DMS53 treated with DMSO at 0.1 percent for 48 hours (cell line): Measurements from ENCODE around the gene POU6F2.
A peak's percentile ranks its signal among the peaks of the same experiment; 100 is the strongest.
"Not testable (repeated sequence)": the region's sequence is repeated elsewhere in the genome, so short reads cannot be mapped to it uniquely, and the experiment has no call there.

ENCODE experiments used
- DNase-seq: peaks from one replicate; lab custom pipeline; 2025; ENCODE audit not compliant: unreplicated experiment; lab: John Stamatoyannopoulos, UW

POU6F2 gene, protein sequence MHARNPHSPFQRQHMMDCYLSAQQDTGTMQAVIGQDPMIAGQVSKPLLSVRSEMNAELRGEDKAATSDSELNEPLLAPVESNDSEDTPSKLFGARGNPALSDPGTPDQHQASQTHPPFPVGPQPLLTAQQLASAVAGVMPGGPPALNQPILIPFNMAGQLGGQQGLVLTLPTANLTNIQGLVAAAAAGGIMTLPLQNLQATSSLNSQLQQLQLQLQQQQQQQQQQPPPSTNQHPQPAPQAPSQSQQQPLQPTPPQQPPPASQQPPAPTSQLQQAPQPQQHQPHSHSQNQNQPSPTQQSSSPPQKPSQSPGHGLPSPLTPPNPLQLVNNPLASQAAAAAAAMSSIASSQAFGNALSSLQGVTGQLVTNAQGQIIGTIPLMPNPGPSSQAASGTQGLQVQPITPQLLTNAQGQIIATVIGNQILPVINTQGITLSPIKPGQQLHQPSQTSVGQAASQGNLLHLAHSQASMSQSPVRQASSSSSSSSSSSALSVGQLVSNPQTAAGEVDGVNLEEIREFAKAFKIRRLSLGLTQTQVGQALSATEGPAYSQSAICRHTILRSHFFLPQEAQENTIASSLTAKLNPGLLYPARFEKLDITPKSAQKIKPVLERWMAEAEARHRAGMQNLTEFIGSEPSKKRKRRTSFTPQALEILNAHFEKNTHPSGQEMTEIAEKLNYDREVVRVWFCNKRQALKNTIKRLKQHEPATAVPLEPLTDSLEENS

DNA sequence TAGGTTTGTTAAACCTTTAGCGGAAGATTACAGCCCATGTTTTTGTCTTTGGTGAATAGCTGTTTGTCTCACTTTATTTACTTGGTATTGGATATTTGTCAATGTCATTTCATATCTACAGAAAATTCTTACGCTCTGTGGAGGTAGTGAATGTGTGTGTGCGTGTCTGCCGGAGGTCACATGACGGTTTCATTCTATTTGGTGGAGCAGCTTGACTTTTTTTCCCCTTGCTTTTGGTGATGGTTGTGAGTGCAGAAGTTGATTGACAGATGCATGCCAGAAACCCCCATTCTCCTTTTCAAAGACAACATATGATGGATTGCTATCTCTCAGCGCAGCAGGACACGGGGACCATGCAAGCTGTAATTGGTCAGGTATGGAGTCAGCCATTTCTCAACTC is at the start of gene POU6F2:
Gene POU6F2, plus strand, starts transcription at position 225 of the 400 bp plus-strand sequence. Its CDS starts 45 bp downstream, at position 270.
- DNase-seq, result no peak

DNA sequence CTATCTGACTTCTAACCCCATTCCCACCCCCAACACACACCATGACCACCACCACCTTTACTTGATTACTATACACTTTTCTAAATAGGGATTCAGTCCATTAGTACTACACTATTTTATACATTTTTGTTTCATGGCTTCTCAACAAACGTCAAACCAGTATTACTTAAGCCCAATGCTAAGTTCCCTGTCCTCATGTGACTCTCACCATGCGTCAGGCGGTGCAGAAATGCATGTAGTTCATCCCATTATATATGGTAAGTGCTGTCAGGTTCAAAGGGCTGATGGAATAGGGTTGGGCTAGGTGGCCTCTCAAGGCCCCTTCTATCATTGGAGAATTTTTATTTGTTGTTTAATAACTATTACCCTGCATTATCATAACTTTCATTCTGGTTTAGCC is 49.2 kb upstream of the POU6F2 start:
- no peak for DNase-seq

DNA sequence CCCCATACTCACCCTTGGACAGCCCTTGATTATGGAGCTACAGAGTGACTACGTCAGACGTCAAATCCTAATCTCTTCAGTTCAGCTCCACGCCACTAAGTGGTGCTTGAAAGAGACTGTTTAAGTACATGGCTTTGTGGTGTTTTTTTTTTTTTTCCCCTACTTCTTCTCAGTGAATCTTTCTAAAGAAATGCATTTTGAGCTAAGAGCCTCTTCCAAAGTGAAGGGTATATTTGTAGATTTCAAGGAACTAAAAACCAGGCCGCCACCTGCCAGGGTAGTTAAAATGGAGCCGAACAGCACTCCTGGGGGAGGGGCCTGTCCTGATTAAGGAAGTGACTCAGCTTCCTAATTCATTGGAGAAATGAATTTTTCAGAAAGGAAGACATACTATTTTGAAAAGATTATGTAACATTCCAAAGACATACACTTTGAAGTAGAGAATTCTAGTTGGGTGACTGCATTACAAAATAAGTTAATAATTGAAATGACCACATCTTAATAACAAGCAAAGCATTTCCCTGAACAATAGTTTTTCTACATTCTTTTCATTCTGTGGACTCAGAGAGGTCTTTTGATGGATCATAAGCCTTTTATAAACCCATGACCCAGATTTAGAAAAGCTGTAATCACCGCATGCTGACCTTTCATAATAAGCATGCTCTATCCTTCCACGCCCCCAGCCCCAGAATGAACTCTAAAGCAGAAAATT is 48.1 kb upstream of the POU6F2 start:
- DNase-seq, result no peak

DNA sequence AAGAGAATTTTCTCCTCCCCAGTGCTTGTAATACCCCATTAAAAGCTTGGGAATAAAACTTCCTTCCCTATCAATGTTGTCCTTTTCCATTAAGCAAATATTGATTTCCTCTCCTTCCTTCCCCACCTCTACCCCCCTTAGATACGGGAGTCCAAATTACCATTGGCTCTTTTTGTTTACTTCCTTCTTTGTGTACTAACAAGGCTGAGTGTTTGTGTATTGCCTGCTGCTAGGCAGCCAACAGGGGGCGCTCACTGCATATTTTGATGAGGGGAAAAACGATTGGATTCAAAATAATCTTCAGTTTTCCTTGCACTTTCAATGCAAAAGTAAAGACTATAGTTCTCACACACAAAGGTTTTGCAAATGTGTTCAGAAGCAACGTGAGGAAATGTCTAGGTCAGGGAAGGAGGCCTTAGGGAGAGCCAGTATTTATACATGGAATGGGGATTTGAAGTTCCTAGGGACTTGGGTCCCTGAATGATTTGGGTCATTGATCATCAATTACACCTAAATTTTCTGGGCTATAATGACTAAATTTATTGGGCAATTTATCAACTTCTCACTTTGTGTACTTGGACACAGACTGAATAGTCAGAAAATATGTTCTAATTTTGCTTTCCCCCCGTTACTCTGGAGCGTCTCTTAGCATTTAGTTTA is 45.1 kb upstream of the POU6F2 start:
- peak; percentile 73 for DNase-seq

DNA sequence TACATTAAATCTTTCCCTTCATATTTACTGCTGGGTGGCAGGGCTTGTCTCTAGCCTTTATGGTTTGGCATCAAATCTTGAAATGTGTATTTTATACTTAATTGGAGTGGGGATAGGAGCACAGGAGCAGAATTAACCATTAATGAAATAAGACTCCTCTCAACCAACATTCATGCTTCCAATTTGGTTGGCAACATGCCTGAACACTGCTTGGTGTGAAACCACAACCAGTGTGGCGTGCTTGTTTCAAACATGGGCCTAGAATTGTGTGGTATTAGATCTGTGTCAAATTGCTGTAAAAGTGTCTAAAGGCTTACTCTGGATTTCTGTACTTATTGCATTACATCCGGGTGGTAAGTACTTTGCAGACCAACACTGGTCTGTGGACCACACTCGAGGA is 43.7 kb upstream of the POU6F2 start:
- no peak for DNase-seq

DNA sequence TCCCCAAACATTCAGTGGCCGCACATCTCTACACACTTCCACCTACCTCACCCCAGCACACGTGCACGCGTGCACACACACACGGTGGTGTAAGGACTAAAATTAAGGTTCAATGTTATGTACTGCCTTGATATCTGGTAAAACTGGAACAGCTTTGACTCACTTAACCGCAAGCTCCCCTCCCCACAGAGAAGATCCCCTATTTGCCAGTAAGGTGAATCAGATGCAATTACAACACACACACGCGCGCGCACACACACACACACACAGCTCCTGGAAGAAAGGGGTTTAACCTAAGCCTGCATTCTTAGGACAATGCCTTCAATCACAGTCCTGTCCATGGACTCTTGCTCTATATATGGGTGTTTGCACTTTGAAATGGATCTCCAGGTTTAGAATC is 43.2 kb upstream of the POU6F2 start:
- DNase-seq, result no peak

DNA sequence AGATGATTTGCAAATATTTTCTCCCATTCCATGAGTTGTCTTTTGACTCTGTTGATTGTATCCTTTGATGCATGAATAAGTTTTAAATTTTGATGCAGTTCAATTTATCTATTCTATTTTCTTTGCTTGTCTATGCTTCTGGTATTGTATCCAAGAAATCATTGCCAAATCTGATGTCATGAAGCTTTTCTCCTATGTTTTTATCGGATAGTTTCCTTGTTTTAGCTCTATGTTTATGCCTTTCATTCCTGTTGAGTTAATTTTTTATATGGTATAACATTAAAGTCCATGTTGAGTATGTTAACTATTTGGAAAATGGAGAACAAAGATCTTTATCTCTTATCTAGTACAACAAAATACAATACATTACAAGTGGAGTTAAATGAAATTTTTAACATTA is 41.1 kb upstream of the POU6F2 start:
- DNase-seq, result no peak

DNA sequence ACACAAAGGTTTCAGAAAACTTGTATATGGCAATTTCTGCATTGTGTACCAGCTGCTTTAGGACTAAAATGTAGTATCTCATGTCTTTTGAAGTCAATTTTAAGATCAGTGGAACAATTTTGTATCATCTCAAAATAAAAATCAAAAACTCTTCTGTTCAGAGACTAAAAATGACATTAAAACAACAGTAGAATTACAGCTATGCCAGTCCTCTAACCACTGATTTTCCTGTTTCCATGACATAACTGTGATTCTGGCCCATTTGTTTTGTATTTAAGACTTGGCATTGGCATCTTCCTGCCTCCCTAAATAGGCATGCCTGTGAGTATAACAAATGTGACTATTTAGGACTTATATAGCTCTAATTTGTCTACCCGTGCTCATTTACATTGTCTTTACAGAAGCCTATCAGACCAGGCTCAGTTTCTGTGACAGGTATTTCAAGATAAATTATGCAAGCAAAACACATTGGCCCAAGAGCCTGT is 39.7 kb upstream of the POU6F2 start:
- no peak for DNase-seq

DNA sequence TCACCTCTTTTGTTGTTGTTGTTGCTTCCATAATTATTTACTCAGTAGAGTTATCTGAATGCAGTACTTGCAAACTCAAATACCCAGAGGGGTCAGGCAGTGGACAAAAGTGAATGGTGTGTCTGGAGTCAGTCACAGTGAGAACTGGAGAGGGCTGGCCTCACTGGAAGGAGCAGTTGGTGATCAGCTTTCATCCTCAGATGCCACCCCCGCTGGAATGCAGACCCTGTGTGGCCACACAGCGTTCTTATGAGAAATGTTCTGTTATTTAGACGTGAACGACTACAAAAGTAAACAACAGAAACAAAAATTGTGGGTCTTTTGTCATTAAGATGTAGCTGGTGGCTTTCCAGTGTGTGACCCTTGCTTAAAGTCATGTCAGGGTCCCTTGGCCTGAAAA is 39.1 kb upstream of the POU6F2 start:
- DNase-seq, result no peak

DNA sequence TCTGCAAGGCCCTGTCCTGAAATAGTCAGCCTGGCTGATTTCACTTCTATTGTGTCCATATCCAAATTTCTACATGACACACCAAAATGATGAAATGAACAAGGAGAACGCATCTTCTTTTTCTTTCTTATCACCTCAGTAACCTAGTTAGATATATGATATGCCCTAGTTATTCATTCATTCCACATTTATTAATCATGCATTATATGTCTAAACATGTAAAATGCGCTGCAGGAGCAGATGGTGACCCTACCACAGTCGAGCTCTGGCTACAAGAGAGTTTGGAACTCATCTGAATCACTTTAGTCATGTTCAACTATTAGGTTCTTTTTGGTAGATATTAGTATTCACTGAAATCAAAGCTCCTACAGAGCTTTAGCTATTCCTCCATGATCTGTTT is 36.9 kb upstream of the POU6F2 start:
- no peak for DNase-seq

DNA sequence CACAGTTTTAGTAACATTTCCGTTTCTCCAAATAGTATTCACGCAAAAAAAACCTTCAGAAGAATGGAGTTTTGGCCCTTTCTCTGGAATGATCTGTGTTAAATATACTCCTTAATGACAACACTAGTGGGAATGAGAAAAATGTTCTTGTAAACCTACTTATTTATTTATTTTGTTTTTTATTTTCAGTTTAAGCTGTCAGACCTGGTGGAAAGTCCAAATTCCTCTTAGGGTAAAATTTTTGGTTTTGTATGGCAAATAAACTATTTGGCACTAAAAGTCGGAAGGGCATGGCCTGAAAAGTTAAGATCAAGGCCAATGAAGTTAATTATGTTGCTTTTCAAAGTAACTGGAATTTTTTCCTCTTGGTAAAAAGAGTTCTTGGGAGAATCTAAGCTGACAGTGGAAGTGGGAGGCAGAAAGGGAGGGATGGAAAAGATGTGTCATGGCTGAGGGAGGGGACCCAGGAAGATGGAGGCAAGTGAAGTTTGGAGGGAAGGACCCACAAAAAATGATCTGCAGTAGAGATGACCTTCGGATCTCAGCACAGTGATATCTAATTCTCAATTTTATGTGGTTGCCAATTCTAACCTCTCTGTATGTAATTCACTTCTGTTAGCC is 35.2 kb upstream of the POU6F2 start:
- DNase-seq, result no peak

DNA sequence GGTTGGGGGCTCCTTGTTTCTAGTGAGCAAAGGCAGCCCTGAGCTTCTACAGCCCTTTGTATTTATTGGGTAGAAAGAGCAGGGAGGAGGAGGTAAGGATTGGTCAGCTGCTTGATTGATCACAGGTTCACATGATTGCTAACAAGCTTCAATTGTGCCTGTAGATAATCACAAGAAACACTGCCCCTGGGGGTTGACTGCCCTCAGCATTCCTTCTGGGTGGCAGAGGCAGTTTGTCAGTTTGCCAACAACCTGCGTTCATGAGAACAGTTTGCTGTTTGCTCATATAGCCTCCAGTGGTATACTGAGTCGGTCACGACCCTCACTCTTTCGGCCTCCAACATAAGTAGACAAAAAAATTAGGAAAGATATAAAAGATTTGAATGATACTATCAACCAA is 30.2 kb upstream of the POU6F2 start:
- DNase-seq, result not testable (repeated sequence)

DNA sequence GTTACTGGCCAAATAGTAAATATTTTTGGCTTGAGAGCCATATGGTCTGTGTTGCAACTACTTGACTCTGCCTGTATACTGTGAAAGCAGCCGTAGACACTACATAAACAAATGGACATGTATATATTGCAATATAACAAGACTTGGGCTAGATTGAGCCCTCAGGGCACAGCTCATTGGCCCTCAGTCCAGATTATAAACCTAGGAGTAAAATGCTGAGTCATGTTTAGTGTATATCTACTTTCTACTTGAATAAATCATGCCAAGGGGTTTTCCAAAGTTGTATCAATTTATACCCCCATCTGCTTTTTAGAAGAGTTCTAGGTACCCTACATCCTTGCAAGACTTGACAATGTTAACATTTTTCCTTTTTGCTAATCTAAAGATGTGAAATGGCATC is 27.4 kb upstream of the POU6F2 start:
- DNase-seq, result peak; percentile 12

DNA sequence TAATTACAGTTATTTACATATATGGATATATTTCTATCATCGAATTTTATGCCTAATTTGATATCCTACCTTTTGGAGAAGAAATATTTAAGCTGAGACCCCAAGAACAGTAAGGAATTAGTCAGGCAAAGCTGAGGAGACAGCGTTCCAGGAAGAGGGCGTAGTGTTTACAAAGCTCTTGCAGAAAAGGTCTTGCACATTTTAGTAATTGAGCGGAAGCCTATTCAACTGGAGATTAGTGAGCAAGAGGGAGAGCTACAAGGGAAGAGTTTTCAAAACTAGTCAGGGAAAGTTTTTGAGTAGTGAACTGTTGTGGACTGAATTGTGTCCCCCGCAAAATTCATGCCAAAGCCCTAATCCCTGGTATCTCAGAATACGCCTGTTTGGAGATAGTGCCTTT is 26.5 kb upstream of the POU6F2 start:
- DNase-seq, result no peak

DNA sequence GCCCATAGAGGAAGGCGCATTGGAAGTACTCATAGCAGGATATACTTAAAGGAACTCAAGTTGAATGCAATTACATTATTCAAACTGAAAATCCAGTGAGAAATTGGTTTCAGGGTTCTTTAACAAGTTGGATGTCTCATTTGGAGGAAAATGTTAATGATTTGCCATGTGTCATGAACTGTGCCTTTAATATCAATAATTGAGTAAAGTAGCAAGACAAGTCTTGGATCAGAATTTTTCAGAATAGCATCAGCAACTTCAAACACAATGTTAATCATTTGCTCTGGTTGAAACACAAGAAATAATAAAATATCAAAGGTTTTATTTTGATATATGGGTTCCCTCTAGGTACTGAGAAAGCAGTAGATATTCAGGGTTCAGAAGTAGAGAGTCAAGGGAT is 24.5 kb upstream of the POU6F2 start:
- DNase-seq, result no peak

DNA sequence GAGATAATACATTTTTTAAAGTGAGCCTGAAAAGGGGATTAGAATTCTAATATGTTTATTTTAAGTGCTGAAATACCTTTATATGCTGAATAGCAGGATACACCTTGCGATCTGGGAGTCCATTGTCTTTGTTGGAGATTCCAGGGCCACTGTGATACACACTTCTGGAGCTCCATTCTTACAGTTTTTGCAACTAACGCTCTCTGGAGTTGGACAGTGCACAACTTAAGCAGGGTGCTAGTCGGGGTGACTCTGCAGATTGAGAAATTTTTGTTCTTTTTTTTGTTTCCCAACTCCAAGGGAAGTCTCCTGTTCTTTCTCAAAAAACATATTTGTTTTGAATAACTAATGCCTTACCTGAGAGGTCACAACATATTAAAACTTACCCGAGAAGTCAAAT is 23.7 kb upstream of the POU6F2 start:
- DNase-seq, result no peak

DNA sequence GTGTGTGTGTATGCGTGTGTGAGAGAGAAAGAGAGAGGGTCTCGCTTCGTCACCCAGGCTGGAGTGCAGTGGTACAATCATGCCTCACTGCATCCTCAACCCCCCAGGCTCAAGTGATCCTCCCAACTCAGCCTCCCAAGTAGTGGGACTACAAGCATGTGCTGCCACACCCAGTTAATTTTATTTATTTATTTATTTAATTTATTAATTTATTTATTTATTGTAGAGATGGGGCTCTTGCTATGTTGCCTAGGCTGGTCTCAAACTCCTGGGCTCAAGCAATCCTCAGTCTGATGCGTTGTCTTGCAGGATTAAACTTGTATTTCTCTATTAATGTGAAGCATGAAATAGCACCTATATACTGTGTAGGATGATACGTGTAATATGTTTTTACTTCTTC is 21.8 kb upstream of the POU6F2 start:
- no peak for DNase-seq

DNA sequence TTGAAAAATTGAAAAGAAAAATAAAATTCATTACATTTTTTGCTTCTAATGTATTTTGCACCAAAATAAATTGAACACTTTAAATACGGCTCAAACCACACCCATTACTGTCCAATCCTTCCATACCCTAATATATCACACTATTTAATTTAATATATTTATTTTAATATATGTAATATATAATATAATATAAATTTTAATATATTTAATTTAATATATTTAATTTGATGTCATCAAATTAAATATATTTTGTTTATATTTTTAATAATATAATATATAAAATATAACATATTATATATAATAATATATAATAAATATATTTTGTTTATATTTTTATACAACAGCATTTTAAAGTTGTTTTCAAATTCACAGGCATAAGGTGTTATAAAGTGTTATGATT is 15.7 kb upstream of the POU6F2 start:
- no peak for DNase-seq

DNA sequence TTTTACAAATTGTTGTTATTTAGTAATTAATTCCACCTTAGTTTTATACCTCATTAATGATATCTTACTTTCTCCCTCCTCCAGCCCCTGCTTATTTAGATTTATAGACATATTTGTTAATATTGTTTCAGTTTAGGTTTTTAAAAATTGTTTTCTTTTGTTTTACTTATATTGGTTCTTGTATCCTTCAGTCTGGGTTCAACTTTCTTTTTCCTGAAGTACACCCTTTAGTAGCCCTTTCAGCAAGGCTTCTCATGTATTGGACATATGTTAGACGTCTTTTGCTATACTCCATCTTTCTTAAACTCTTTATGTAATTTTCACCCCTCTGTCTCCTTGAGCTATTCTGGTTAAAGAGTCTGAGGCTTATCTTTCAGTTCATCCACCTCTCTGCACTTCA is 12.8 kb upstream of the POU6F2 start:
- no peak for DNase-seq

DNA sequence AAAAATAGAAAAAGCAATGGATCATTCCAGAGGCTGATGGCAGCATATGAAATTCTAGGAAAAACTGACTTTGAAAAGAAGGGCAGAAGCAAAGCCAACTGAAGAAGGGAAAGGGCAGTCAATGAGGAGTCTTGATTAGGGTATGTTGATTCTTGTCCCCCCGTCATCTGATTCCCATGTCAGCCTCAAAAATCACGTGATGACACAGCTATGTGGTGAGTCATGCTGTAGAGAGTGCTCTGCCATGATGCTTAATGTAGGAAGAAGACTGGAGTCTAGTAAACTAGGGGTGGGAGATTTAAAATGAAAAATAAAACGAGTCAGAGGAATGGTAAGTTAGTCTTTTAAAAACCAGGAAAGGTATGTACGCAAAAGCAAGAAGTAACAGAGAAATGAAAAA is 3.9 kb upstream of the POU6F2 start:
- no peak for DNase-seq

DNA sequence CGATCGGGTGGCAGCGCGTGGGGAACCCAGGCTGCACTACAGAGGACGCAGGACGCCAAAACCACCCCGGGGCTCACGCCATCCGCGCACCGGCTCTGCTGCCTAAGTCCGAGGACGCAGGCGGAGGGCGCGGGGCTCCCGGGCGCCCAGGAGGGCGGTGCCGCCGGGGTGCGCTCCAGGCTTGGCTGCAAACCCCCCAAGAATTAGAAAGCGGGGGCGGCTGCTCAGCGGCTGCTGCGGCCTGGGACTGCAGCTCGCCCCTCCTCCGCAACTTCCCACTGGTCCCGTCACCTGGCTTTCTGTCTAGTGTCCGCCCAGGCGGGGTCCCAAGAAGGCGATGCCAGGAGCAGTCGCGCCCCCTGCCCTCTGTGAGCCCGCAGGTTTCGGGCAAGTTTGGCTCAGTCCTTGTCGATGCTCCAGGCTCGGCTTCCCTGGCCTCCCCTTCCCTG is 1.7 kb upstream of the POU6F2 start:
- no peak for DNase-seq
